ENCODE results near the gene THSD8. TPM values are rescaled to one million over a fixed set of nuclear protein-coding genes. Genes with fewer than 3 reads are reported as not detected.

Gene THSD8
- total RNA-seq, 1 donor from 2014 or later = not detected

GRCh38 chr19:12847159-12848139 is 45.6 kb downstream of the THSD8 start:
- DNase-seq (ENCODE audit: extremely low read depth, low read depth, low spot score) = no peak

Other genes with a start within 250 kb of the THSD8 start
- 8.1 and 8.6 TPM in 2 replicates for gene ZNF490, start 191.3 kb upstream of the THSD8 start, total RNA-seq
- 13.0 and 13.5 TPM in 2 replicates for gene ZNF791, start 191.1 kb upstream of the THSD8 start, total RNA-seq
- 108 and 113 TPM in 2 replicates for gene MAN2B1, start 135.3 kb upstream of the THSD8 start, total RNA-seq
- 10.2 and 13.8 TPM in 2 replicates for gene WDR83, start 135.3 kb upstream of the THSD8 start, total RNA-seq
- 86.9 and 87.5 TPM in 2 replicates for gene DHPS, start 120.2 kb upstream of the THSD8 start, total RNA-seq
- gene GNG14, start 114.1 kb upstream of the THSD8 start, total RNA-seq = 2.1 TPM in 1 of 2 replicates, not detected in the other
- gene FBXW9, start 105.4 kb upstream of the THSD8 start, total RNA-seq = 8.0 and 12.1 TPM in 2 replicates
- 56.9 and 60.2 TPM in 2 replicates for gene TNPO2, start 78.1 kb upstream of the THSD8 start, total RNA-seq
- gene TRIR, start 67.4 kb upstream of the THSD8 start, total RNA-seq = 380 and 408 TPM in 2 replicates
- 65.0 and 88.7 TPM in 2 replicates for gene GET3, start 64.6 kb upstream of the THSD8 start, total RNA-seq
- gene BEST2, start 50.3 kb upstream of the THSD8 start, total RNA-seq = not detected in 2 replicates
- gene HOOK2, start 26.5 kb upstream of the THSD8 start, total RNA-seq = 24.9 and 33.1 TPM in 2 replicates
- 110 and 298 TPM in 2 replicates for gene JUNB, start 10.6 kb upstream of the THSD8 start, total RNA-seq
- gene PRDX2, start 269 bp upstream of the THSD8 start, total RNA-seq = 325 and 362 TPM in 2 replicates
- 16.4 and 17.2 TPM in 2 replicates for gene RNASEH2A, start 4.5 kb downstream of the THSD8 start, total RNA-seq
- not detected in 2 replicates for gene RTBDN, start 32.5 kb downstream of the THSD8 start, total RNA-seq
- gene MAST1, start 36.4 kb downstream of the THSD8 start, total RNA-seq = 0.64 and 3.2 TPM in 2 replicates
- 40.1 and 56.4 TPM in 2 replicates for gene DNASE2, start 79.4 kb downstream of the THSD8 start, total RNA-seq
- gene KLF1, start 85.1 kb downstream of the THSD8 start, total RNA-seq = not detected in 2 replicates
- gene GCDH, start 89.1 kb downstream of the THSD8 start, total RNA-seq = 17.7 and 35.7 TPM in 2 replicates
- gene SYCE2, start 117.2 kb downstream of the THSD8 start, total RNA-seq = 0.64 TPM in 1 of 2 replicates, not detected in the other
- gene FARSA, start 131.6 kb downstream of the THSD8 start, total RNA-seq = 74.0 TPM in 2 replicates
- 1,355 and 1,382 TPM in 2 replicates for gene CALR, start 136.5 kb downstream of the THSD8 start, total RNA-seq
- 86.7 and 105 TPM in 2 replicates for gene RAD23A, start 143.8 kb downstream of the THSD8 start, total RNA-seq
- gene GADD45GIP1, start 155.2 kb downstream of the THSD8 start, total RNA-seq = 58.2 and 64.6 TPM in 2 replicates
- gene DAND5, start 167.5 kb downstream of the THSD8 start, total RNA-seq = 0.05 TPM in 1 of 2 replicates, not detected in the other
- 4.9 and 5.0 TPM in 2 replicates for gene NFIX, start 193.4 kb downstream of the THSD8 start, total RNA-seq

All from glomerular endothelial cell (primary cell).